T-cell (primary cell): Measurements from ENCODE around the gene CENATAC. TPM values are rescaled to one million over a fixed set of nuclear protein-coding genes. Genes with fewer than 3 reads are reported as not detected.

Experiments used
- ATAC-seq, 4 experiments: fragments of 200-7000 bp in 3 of 4; fragments of 150-1000 bp in 1 of 4; cut with Tn5 transposase; replicated peaks in 1 of 4; 1 replicate in 3 of 4; 2 replicates in 1 of 4; pipeline ENCODE4 v1.10.0; 2021; ENCODE audit warnings: moderate library complexity in 3 of 4, mild to moderate bottlenecking in 2 of 4, moderate number of reproducible peaks in 1 of 4
- CTCF ChIA-PET, 2 donors: fragments of 300-600 bp; sonication (Branson Sonifier 250); formaldehyde crosslinking; loops; one replicate each; lab custom pipeline; 2022; ENCODE audit warnings: antibody characterized with exemption in 2 of 2; lab: Charles Lee
- POLR2A ChIA-PET, 2 donors: fragments of 300-600 bp; sonication (Branson Sonifier 250); formaldehyde crosslinking; loops; one replicate each; lab custom pipeline; 2022; ENCODE audit warnings: antibody characterized with exemption in 2 of 2; lab: Charles Lee
- DNase-seq, 35 experiments: peaks; one replicate each; pipeline versions ENCODE4 v3.0.0 to v3.0.0-alpha.2; 2013 to 2023
- H3K27ac ChIP-seq: one replicate; pipeline ENCODE4 v1.5.1; 2013; ENCODE audit warnings: low read length
- H3K27me3 ChIP-seq, 2 experiments: replicated peaks in 1 of 2; 1 replicate in 1 of 2; 2 replicates in 1 of 2; pipeline versions ENCODE4 v1.6.1 to v1.7.0; 2013; ENCODE audit warnings: low read length in 1 of 2, mixed read lengths in 1 of 2; ENCODE audit not compliant: control insufficient read depth in 2 of 2, insufficient read depth in 2 of 2; ENCODE audit errors: extremely low read depth in 1 of 2
- H3K36me3 ChIP-seq, 2 donors: 1 replicate in 1 of 2; 2 replicates in 1 of 2; pipeline versions ENCODE4 v1.6.1 to v1.7.0; 2013; ENCODE audit warnings: low read length in 1 of 2; ENCODE audit not compliant: control insufficient read depth in 2 of 2, insufficient read depth in 1 of 2; ENCODE audit errors: extremely low read depth in 1 of 2
- H3K4me1 ChIP-seq, 2 experiments: 1 replicate in 1 of 2; 2 replicates in 1 of 2; pipeline versions ENCODE4 v1.6.1 to v1.7.0; 2013; ENCODE audit warnings: low read length in 2 of 2, mixed read lengths in 1 of 2; ENCODE audit not compliant: insufficient read depth in 2 of 2, control insufficient read depth in 1 of 2; ENCODE audit errors: extremely low read depth in 1 of 2
- H3K4me3 ChIP-seq, 2 donors: 1 replicate in 1 of 2; 2 replicates in 1 of 2; pipeline versions ENCODE4 v1.5.1 to v1.7.0; 2013; ENCODE audit warnings: mild to moderate bottlenecking in 2 of 2, low read length in 1 of 2, moderate library complexity in 1 of 2; ENCODE audit not compliant: control insufficient read depth in 1 of 2; ENCODE audit errors: extremely low read depth in 1 of 2
- H3K9me3 ChIP-seq: 2 replicates; pipeline ENCODE4 v1.7.0; 2013
- H3K27ac Mint-ChIP-seq, 2 donors: one replicate each; pipeline ENCODE4 v1.8.0; 2020 to 2021; ENCODE audit warnings: mild to moderate bottlenecking in 2 of 2, mixed read lengths in 2 of 2
- H3K27me3 Mint-ChIP-seq, 2 donors: one replicate each; pipeline ENCODE4 v1.8.0; 2021 to 2022; ENCODE audit warnings: mixed read lengths in 2 of 2
- H3K36me3 Mint-ChIP-seq: one replicate; pipeline ENCODE4 v1.8.0; 2021; ENCODE audit warnings: mixed read lengths
- H3K4me1 Mint-ChIP-seq, 3 donors: one replicate each; pipeline ENCODE4 v1.8.0; 2020 to 2022; ENCODE audit warnings: mixed read lengths in 3 of 3, mild to moderate bottlenecking in 1 of 3
- H3K4me3 Mint-ChIP-seq, 3 donors: one replicate each; pipeline ENCODE4 v1.8.0; 2020 to 2022; ENCODE audit warnings: mild to moderate bottlenecking in 3 of 3, mixed read lengths in 3 of 3, moderate library complexity in 3 of 3
- H3K9me3 Mint-ChIP-seq, 3 donors: one replicate each; pipeline ENCODE4 v1.8.0; 2020 to 2022; ENCODE audit warnings: mixed read lengths in 3 of 3
- WGBS: methylation state at CpG from one replicate; pipeline ENCODE4 v1.1.5; 2013; ENCODE audit warnings: missing lambda C conversion rate; ENCODE audit not compliant: insufficient coverage; 5-methylcytosine and 5-hydroxymethylcytosine counted together
- total RNA-seq, 35 experiments: library from RNA in 6 of 35; stranded (reverse) in 6 of 35; fragments of 120-200 nt in 1 of 35; gene quantifications; one replicate each; pipeline versions ENCODE4 v1.2.1 to v1.2.4 and lab custom pipeline; 2013 to 2026

Gene CENATAC
- total RNA-seq, 5 donors from 2014 or later (not counting 1 experiment from before 2014, with no cell fraction given) = 104 to 121 (median 118) TPM

- peaks cover 15 to 41% of the 10 kb centered on the region in 2 experiments for H3K4me1 ChIP-seq
- no peak for DNase-seq
- Mint-ChIP-seq H3K27ac (peak overlapping the region in 1 of 2 donors; percentile 17), H3K4me1 (peaks cover 45 to 69% (median 55%) of the 10 kb centered on the region in 3 donors), H3K36me3 (peaks cover 32% of the 10 kb centered on the region), H3K27me3 (no peaks in the 10 kb centered on the region), H3K9me3 (no peaks in the 10 kb centered on the region), H3K4me3 (peak overlapping the region in 2 of 3 donors; percentile 34 to 99)
- POLR2A ChIA-PET = interaction anchor here in 1 of 2 donors (0.6 kb wide), 1 partner anchor 264 kb away, joined by 3 read pairs; no protein-coding TSS in a partner anchor
- H3K27ac ChIP-seq = no peak overlapping the region
- H3K9me3 ChIP-seq = no peaks in the 10 kb centered on the region
- no peak overlapping the region for H3K4me3 ChIP-seq
- H3K27me3 ChIP-seq = no peaks in the 10 kb centered on the region
- H3K36me3 ChIP-seq = peaks cover 5 to 65% of the 10 kb centered on the region in 2 donors
- WGBS = 92% methylated on average over 3 of the region's 5 CpGs
- ATAC-seq = no peak
- CTCF ChIA-PET = no interaction called here
These were observed 23.7 kb downstream of the CENATAC start for GRCh38 chr11:119021631-119022030.

DNA sequence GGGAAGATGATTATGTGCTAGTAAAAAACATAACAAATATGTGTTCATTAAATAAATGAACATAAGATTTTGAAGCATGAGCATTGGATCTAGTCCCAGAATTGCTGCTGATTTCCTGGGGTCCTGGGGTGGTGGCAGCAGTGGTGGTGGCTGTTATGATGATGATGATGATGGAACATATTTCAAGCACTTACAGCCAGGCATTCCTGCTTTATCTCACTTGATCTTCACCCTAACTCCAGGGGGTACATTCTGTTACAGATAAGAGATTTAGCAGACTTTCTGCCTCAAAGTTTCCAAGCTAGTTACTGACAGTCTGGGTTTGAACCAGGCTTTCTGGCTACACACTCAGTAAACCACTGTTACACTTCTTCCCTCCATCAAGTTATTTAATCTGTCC, 25.8 kb downstream of the CENATAC start:
- no peak for ATAC-seq
- Histone ChIP-seq H3K4me3 (no peak overlapping the region), H3K27ac (no peak overlapping the region), H3K36me3 (peaks cover 5 to 61% of the 10 kb centered on the region in 2 donors), H3K9me3 (no peaks in the 10 kb centered on the region), H3K4me1 (peaks cover 6 to 40% of the 10 kb centered on the region in 2 experiments), H3K27me3 (no peaks in the 10 kb centered on the region)
- Mint-ChIP-seq H3K4me3 (no peak overlapping the region), H3K27me3 (no peaks in the 10 kb centered on the region), H3K27ac (peak overlapping the region; percentile 6 to 35), H3K4me1 (peaks cover 33 to 55% (median 47%) of the 10 kb centered on the region in 3 donors), H3K36me3 (peaks cover 32% of the 10 kb centered on the region), H3K9me3 (no peaks in the 10 kb centered on the region)
- no peak for DNase-seq
- CTCF ChIA-PET = no interaction called here
- POLR2A ChIA-PET = interaction anchor here in 1 of 2 donors (1.2 kb wide), 1 partner anchor 353 kb away, joined by 3 read pairs; no protein-coding TSS in a partner anchor

GRCh38 chr11:119024430-119025098, 26.6 kb downstream of the CENATAC start:
- no peaks in the 10 kb centered on the region for H3K27me3 ChIP-seq
- 91% methylated on average over 11 of the region's 15 CpGs for WGBS
- no peaks in the 10 kb centered on the region for H3K9me3 Mint-ChIP-seq
- H3K4me1 ChIP-seq = peaks cover 6 to 42% of the 10 kb centered on the region in 2 experiments
- peak overlapping the region; percentile 65 to 75 for H3K27ac Mint-ChIP-seq
- DNase-seq (no peak), ATAC-seq (no peak)
- ChIA-PET POLR2A (interaction anchor here (0.5 to 1.2 kb wide), 2 partner anchors 27 to 354 kb away, joined by 3 read pairs; partner anchors contain the start of gene CENATAC (in 1 of the 2)), CTCF (no interaction called here)
- H3K27ac ChIP-seq = no peak overlapping the region
- H3K9me3 ChIP-seq = no peaks in the 10 kb centered on the region
- peaks cover 5 to 61% of the 10 kb centered on the region in 2 donors for H3K36me3 ChIP-seq
- no peaks in the 10 kb centered on the region for H3K27me3 Mint-ChIP-seq
- H3K4me3 Mint-ChIP-seq = no peak overlapping the region
- peaks cover 37 to 60% (median 53%) of the 10 kb centered on the region in 3 donors for H3K4me1 Mint-ChIP-seq
- no peak overlapping the region for H3K4me3 ChIP-seq
- H3K36me3 Mint-ChIP-seq = peaks cover 32% of the 10 kb centered on the region

- no peaks in the 10 kb centered on the region for H3K9me3 ChIP-seq
- Mint-ChIP-seq H3K36me3 (peaks cover 30% of the 10 kb centered on the region), H3K4me3 (no peak overlapping the region), H3K27ac (peak overlapping the region in 1 of 2 donors; percentile 75), H3K9me3 (no peaks in the 10 kb centered on the region), H3K27me3 (no peaks in the 10 kb centered on the region), H3K4me1 (peaks cover 37 to 59% (median 52%) of the 10 kb centered on the region in 3 donors)
- H3K36me3 ChIP-seq = peaks cover 5 to 59% of the 10 kb centered on the region in 2 donors
- no peak for DNase-seq
- POLR2A ChIA-PET = interaction anchor here in 1 of 2 donors (0.5 kb wide), 1 partner anchor 27 kb away, joined by 3 read pairs; the partner anchor contains the start of gene CENATAC
- H3K27me3 ChIP-seq = no peaks in the 10 kb centered on the region
- no CpG with 5 or more reads among the region's 5 CpGs for WGBS
- no peak overlapping the region for H3K4me3 ChIP-seq
- CTCF ChIA-PET = no interaction called here
- peaks cover 1 to 42% of the 10 kb centered on the region in 2 experiments for H3K4me1 ChIP-seq
- ATAC-seq = no peak
- no peak overlapping the region for H3K27ac ChIP-seq
These were observed 27.1 kb downstream of the CENATAC start for GRCh38 chr11:119025099-119025473.

DNA sequence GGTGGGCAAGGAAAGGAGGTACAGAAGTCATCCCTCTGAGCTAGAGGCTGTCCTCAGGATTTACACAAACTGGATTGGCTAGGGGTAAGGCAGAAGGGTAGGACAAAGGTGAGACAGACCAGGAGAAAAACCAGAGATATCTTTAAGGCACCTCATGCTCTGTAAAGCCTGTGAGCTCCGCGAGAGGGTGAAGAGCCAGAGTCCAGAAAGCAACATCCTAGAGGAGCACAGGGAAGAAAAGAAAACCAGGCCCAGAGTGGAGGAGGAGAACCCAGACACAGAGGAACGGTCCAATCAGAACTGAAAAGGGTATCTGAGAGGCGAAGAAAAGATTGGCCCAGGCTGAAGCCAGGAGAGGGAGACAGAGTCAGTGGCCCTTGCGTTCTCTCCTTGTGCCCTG, 27.6 kb downstream of the CENATAC start:
- no peaks in the 10 kb centered on the region for H3K9me3 Mint-ChIP-seq
- peaks cover 35 to 55% (median 48%) of the 10 kb centered on the region in 3 donors for H3K4me1 Mint-ChIP-seq
- H3K36me3 Mint-ChIP-seq = peaks cover 29% of the 10 kb centered on the region
- no peak overlapping the region for H3K4me3 ChIP-seq
- WGBS = 93% methylated on average over 4 of the region's 5 CpGs
- ChIA-PET POLR2A (no interaction called here), CTCF (no interaction called here)
- peaks cover 5 to 55% of the 10 kb centered on the region in 2 donors for H3K36me3 ChIP-seq
- no peaks in the 10 kb centered on the region for H3K27me3 ChIP-seq
- H3K27me3 Mint-ChIP-seq = no peaks in the 10 kb centered on the region
- peaks cover 0 to 38% of the 10 kb centered on the region in 2 experiments for H3K4me1 ChIP-seq
- no peak overlapping the region for H3K4me3 Mint-ChIP-seq
- DNase-seq (no peak), ATAC-seq (no peak)
- H3K9me3 ChIP-seq = no peaks in the 10 kb centered on the region
- peak overlapping the region; percentile 34 for H3K27ac Mint-ChIP-seq
- H3K27ac ChIP-seq = no peak overlapping the region

- H3K4me3 ChIP-seq = no peak overlapping the region
- peaks cover 0 to 36% of the 10 kb centered on the region in 2 experiments for H3K4me1 ChIP-seq
- no peak for ATAC-seq
- Mint-ChIP-seq H3K27me3 (no peaks in the 10 kb centered on the region), H3K4me1 (peaks cover 33 to 48% (median 46%) of the 10 kb centered on the region in 3 donors), H3K9me3 (no peaks in the 10 kb centered on the region), H3K36me3 (peaks cover 28% of the 10 kb centered on the region), H3K4me3 (no peak overlapping the region), H3K27ac (peak overlapping the region in 1 of 2 donors; percentile 34)
- H3K27ac ChIP-seq = no peak overlapping the region
- H3K36me3 ChIP-seq = peaks cover 5 to 52% of the 10 kb centered on the region in 2 donors
- CTCF ChIA-PET = interaction anchor here in 1 of 2 donors (0.6 kb wide), 1 partner anchor 34 kb away, joined by 3 read pairs; no protein-coding TSS in a partner anchor
- POLR2A ChIA-PET = no interaction called here
- DNase-seq = no peak
- H3K9me3 ChIP-seq = no peaks in the 10 kb centered on the region
- 97% methylated on average over 14 of the region's 16 CpGs for WGBS
- no peaks in the 10 kb centered on the region for H3K27me3 ChIP-seq
These were observed 28.2 kb downstream of the CENATAC start for GRCh38 chr11:119025978-119026766.
